ENCODE measurements around the gene KCNK7. TPM values are rescaled to one million over a fixed set of nuclear protein-coding genes. Genes with fewer than 3 reads are reported as not detected.

Gene KCNK7
- total RNA-seq, 2 donors from 2014 or later: 2.3 to 2.8 TPM

DNA sequence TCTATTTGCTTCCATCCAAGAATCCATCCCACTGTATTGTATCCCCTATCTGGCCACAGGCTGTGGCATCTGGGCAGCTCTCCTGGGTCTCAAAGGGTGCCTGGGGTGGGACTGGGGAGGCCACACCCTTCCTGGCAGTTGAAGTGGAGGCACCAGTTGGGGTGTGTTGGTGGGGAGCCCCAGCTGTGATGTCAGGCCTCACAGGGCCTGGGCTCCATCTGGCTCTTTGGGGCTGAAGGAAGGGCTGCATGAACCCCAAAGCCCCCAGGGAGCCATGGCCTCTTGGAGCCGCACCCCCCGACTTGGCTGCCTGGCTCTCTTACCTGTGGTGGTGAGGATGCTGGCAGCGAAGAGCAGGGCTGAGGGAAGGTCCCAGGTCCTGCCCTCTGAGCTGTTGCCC is 469 bp downstream of the KCNK7 start:
- Mint-ChIP-seq H3K27ac (no peak overlapping the region), H3K4me3 (no peak overlapping the region), H3K27me3 (no peaks in the 10 kb centered on the region), H3K4me1 (ENCODE audit: low read depth in 2 of 2) (peaks cover 0 to 12% of the 10 kb centered on the region in 2 donors), H3K36me3 (no peaks in the 10 kb centered on the region), H3K9me3 (no peaks in the 10 kb centered on the region)
- ATAC-seq: no peak
- DNase-seq (ENCODE audit: low spot score): no peak

GRCh38 chr11:65593518-65594414 is 1.8 kb downstream of the KCNK7 start:
- no peak overlapping the region for H3K27ac Mint-ChIP-seq

DNA sequence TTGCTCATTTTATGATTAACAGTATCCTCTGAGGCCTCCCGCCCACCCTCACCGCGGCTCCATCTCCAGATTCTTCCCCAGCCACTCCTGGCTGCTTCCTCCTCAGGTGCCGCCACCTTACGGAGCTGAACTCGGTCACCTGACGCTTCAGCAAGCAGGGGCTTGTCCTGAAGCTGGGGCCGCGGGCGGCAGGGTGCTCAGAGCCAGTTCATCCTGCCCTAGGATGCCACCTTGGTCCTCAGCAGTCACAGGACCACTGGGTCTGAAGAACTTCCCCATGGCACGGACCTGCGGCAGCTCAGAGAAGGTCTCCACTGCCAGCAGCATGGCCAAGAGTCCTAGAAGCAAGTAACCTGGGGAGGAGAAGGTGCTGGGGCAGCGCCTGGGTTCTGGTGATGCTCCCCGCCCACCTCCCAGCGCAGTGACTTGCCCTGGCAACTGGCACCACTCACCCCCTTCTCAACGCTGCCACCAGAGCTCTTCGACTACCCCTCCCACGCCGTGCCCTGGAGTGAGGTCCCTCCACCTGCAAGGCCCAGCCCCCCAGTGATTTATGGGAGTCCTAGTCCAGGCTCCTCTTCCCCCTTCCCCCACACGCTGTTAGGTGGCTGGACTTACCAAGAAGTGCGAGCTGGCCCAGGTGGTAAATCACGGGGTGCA is 2.6 kb downstream of the KCNK7 start:
- Mint-ChIP-seq H3K9me3 (no peaks in the 10 kb centered on the region), H3K27ac (no peak overlapping the region), H3K27me3 (no peaks in the 10 kb centered on the region), H3K4me3 (no peak overlapping the region), H3K36me3 (no peaks in the 10 kb centered on the region), H3K4me1 (ENCODE audit: low read depth in 2 of 2) (peaks cover 12 to 23% of the 10 kb centered on the region in 2 donors)
- ATAC-seq (no peak), DNase-seq (ENCODE audit: low spot score) (no peak)

More at GRCh38 chr11:65593518-65594414, 1.8 kb downstream of the KCNK7 start:
- H3K27me3 Mint-ChIP-seq: no peaks in the 10 kb centered on the region
- H3K36me3 Mint-ChIP-seq: no peaks in the 10 kb centered on the region
- no peaks in the 10 kb centered on the region for H3K9me3 Mint-ChIP-seq
- H3K4me3 Mint-ChIP-seq: no peak overlapping the region
- peak; percentile 50 to 63 for ATAC-seq
- H3K4me1 Mint-ChIP-seq (ENCODE audit: low read depth in 2 of 2): peaks cover 4 to 16% of the 10 kb centered on the region in 2 donors
- no peak for DNase-seq (ENCODE audit: low spot score)

- DNase-seq (ENCODE audit: low spot score) (no peak), ATAC-seq (no peak)
- Mint-ChIP-seq H3K4me1 (ENCODE audit: low read depth in 2 of 2) (peaks cover 19 to 30% of the 10 kb centered on the region in 2 donors), H3K9me3 (no peaks in the 10 kb centered on the region), H3K27me3 (no peaks in the 10 kb centered on the region), H3K36me3 (no peaks in the 10 kb centered on the region), H3K27ac (no peak overlapping the region), H3K4me3 (no peak overlapping the region)
Observed at GRCh38 chr11:65591939-65592857, 3.4 kb downstream of the KCNK7 start.

DNA sequence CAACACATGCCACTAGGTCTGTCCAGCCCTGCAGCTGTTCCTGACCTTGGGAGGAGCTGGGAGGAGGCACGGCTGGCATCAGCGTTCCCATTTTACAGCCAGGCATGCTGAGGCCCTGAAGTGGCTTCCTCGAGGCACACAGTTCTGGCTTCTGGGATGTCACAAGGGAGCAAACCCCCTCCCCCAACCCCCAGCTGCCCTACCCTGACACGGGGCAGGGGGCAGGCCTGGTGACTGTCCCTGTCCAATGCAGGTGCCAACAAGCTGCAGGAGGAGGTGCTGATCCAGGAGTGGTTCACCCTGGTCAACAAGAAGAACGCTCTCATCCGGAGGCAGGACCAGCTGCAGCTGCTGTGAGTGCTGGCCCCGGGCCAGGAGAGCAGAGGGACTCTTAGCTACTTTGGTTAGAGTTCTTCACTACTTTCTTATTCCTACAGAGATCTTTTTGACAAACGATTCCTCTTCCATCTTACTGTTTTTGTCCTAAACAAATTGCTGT is 5.3 kb downstream of the KCNK7 start:
- Mint-ChIP-seq H3K36me3 (no peaks in the 10 kb centered on the region), H3K27me3 (no peaks in the 10 kb centered on the region), H3K4me1 (ENCODE audit: low read depth in 2 of 2) (peaks cover 27 to 33% of the 10 kb centered on the region in 2 donors), H3K4me3 (no peak overlapping the region), H3K9me3 (no peaks in the 10 kb centered on the region), H3K27ac (peak overlapping the region; percentile 44 to 65)
- ATAC-seq: no peak
- DNase-seq (ENCODE audit: low spot score): no peak

DNA sequence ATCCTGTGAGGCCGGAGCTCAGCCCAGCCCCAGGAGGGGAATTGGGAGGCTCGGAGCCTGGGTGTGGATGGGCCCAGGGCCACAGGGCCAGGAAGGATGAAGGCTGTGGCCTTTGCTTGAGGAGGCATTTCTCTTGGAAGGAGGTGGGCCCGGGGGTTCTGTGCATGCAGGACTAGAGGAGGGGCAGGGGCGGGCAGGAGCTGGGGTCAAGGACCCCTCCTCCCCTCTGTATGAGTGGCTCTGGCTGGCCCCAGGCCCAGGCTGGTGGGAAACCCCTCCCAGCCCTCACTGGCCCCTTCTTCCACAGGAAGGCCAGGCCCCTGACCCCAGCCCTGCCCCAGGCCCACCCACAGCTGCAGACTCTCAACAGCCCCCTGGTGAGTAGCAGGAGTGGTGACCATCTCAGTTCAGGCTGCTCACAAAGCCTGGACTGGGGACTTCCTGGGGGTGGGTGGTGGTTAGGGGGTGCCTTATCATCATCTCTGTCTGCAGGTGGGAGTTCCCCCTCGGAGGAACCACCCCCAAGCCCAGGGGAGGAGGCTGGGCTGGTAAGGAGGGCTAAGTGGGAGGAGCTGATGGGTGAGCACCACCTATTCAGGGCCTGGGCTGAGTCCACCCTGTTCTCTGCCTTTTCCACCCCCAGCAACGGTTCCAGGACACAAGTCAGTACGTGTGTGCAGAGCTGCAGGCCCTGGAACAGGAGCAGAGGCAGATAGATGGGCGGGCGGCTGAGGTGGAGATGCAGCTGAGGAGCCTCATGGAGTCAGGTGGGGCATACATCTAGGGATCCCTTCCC is 6.0 kb downstream of the KCNK7 start:
- ATAC-seq (peak; percentile 43 to 54), DNase-seq (ENCODE audit: low spot score) (peak; percentile 79)
- H3K4me3 Mint-ChIP-seq: peak overlapping the region; percentile 77
- no peaks in the 10 kb centered on the region for H3K9me3 Mint-ChIP-seq
- H3K27me3 Mint-ChIP-seq: no peaks in the 10 kb centered on the region
- H3K36me3 Mint-ChIP-seq: no peaks in the 10 kb centered on the region
- peak overlapping the region; percentile 93 to 96 for H3K27ac Mint-ChIP-seq
- H3K4me1 Mint-ChIP-seq (ENCODE audit: low read depth in 2 of 2): peaks cover 27 to 30% of the 10 kb centered on the region in 2 donors

- Mint-ChIP-seq H3K9me3 (no peaks in the 10 kb centered on the region), H3K27ac (peak overlapping the region; percentile 93 to 96), H3K36me3 (no peaks in the 10 kb centered on the region), H3K4me3 (peak overlapping the region; percentile 77), H3K4me1 (ENCODE audit: low read depth in 2 of 2) (peaks cover 33 to 37% of the 10 kb centered on the region in 2 donors), H3K27me3 (no peaks in the 10 kb centered on the region)
- ATAC-seq (peak; percentile 92), DNase-seq (ENCODE audit: low spot score) (peak; percentile 92)
Observed at GRCh38 chr11:65588199-65589054, 7.2 kb downstream of the KCNK7 start.

- Mint-ChIP-seq H3K36me3 (no peaks in the 10 kb centered on the region), H3K4me3 (peak overlapping the region; percentile 77), H3K27ac (peak overlapping the region; percentile 93 to 96)
Observed at GRCh38 chr11:65586676-65587075, 8.9 kb downstream of the KCNK7 start.

GRCh38 chr11:65586247-65586630 is 9.4 kb downstream of the KCNK7 start:
- H3K4me1 Mint-ChIP-seq (ENCODE audit: low read depth in 2 of 2): peaks cover 45 to 54% of the 10 kb centered on the region in 2 donors
- no peaks in the 10 kb centered on the region for H3K9me3 Mint-ChIP-seq
- DNase-seq (ENCODE audit: low spot score): no peak
- H3K27ac Mint-ChIP-seq: peak overlapping the region; percentile 93 to 96
- peak overlapping the region; percentile 77 for H3K4me3 Mint-ChIP-seq
- no peaks in the 10 kb centered on the region for H3K36me3 Mint-ChIP-seq
- no peaks in the 10 kb centered on the region for H3K27me3 Mint-ChIP-seq
- no peak for ATAC-seq

More at GRCh38 chr11:65586676-65587075, 8.9 kb downstream of the KCNK7 start:
- Mint-ChIP-seq H3K4me1 (ENCODE audit: low read depth in 2 of 2) (peaks cover 45 to 52% of the 10 kb centered on the region in 2 donors), H3K9me3 (no peaks in the 10 kb centered on the region), H3K27me3 (no peaks in the 10 kb centered on the region)
- ATAC-seq: no peak
- no peak for DNase-seq (ENCODE audit: low spot score)

GRCh38 chr11:65585396-65586246 is 10.0 kb downstream of the KCNK7 start:
- Mint-ChIP-seq H3K36me3 (no peaks in the 10 kb centered on the region), H3K27ac (peak overlapping the region; percentile 93 to 96), H3K4me3 (peak overlapping the region; percentile 77), H3K9me3 (no peaks in the 10 kb centered on the region), H3K27me3 (no peaks in the 10 kb centered on the region), H3K4me1 (ENCODE audit: low read depth in 2 of 2) (peaks cover 45 to 53% of the 10 kb centered on the region in 2 donors)
- DNase-seq (ENCODE audit: low spot score): no peak
- ATAC-seq: no peak

GRCh38 chr11:65584723-65585171 is 10.9 kb downstream of the KCNK7 start:
- no peak for DNase-seq (ENCODE audit: low spot score)
- no peak overlapping the region for H3K27ac Mint-ChIP-seq
- no peak overlapping the region for H3K4me3 Mint-ChIP-seq
- peaks cover 45 to 57% of the 10 kb centered on the region in 2 donors for H3K4me1 Mint-ChIP-seq (ENCODE audit: low read depth in 2 of 2)
- no peaks in the 10 kb centered on the region for H3K36me3 Mint-ChIP-seq
- ATAC-seq: no peak
- no peaks in the 10 kb centered on the region for H3K9me3 Mint-ChIP-seq
- no peaks in the 10 kb centered on the region for H3K27me3 Mint-ChIP-seq
